Natural killer cell (primary cell): ENCODE data around the gene CDH23. TPM values are rescaled to one million over a fixed set of nuclear protein-coding genes. Genes with fewer than 3 reads are reported as not detected.
A peak's percentile ranks its signal among the peaks of the same experiment; 100 is the strongest.

Source experiments
- ATAC-seq, 3 donors: fragments of 150-1000 bp in 2 of 3; fragments of 200-7000 bp in 1 of 3; cut with Tn5 transposase; 1 replicate in 1 of 3; 2 replicates in 2 of 3; pipeline ENCODE4 v1.10.0; 2021; ENCODE audit warnings: mild to moderate bottlenecking in 2 of 3, moderate library complexity in 2 of 3
- DNase-seq, 2 donors: peaks; one replicate each; pipeline versions ENCODE4 v3.0.0 to v3.0.0-alpha.2; 2013 to 2021; ENCODE audit warnings: mixed read lengths in 1 of 2
- H3K27ac ChIP-seq: one replicate; pipeline ENCODE4 v1.5.1; 2013; ENCODE audit warnings: mild to moderate bottlenecking, low read length
- H3K27me3 ChIP-seq: one replicate; pipeline ENCODE4 v1.6.1; 2013; ENCODE audit warnings: low read length; ENCODE audit not compliant: control insufficient read depth, insufficient read depth
- H3K36me3 ChIP-seq: one replicate; pipeline ENCODE4 v1.6.1; 2013; ENCODE audit warnings: low read length; ENCODE audit not compliant: control insufficient read depth, insufficient read depth
- H3K4me1 ChIP-seq: one replicate; pipeline ENCODE4 v1.6.1; 2013; ENCODE audit warnings: low read length; ENCODE audit not compliant: control insufficient read depth, insufficient read depth
- H3K4me3 ChIP-seq: one replicate; pipeline ENCODE4 v1.5.1; 2013; ENCODE audit warnings: low read length
- H3K9me3 ChIP-seq: one replicate; pipeline ENCODE4 v1.6.1; 2013; ENCODE audit warnings: low read length; ENCODE audit not compliant: control insufficient read depth, insufficient read depth
- H3K27ac Mint-ChIP-seq, 2 donors: one replicate each; pipeline ENCODE4 v1.8.0; 2022; ENCODE audit warnings: mild to moderate bottlenecking in 2 of 2, mixed read lengths in 2 of 2, moderate library complexity in 1 of 2
- H3K27me3 Mint-ChIP-seq, 2 donors: one replicate each; pipeline ENCODE4 v1.8.0; 2022; ENCODE audit warnings: low read depth in 2 of 2, mixed read lengths in 2 of 2
- H3K36me3 Mint-ChIP-seq: one replicate; pipeline ENCODE4 v1.8.0; 2022; ENCODE audit warnings: mixed read lengths
- H3K4me1 Mint-ChIP-seq, 2 donors: one replicate each; pipeline ENCODE4 v1.8.0; 2022; ENCODE audit warnings: mixed read lengths in 2 of 2
- H3K4me3 Mint-ChIP-seq: one replicate; pipeline ENCODE4 v1.8.0; 2022; ENCODE audit warnings: mild to moderate bottlenecking, moderate library complexity, mixed read lengths
- H3K9me3 Mint-ChIP-seq, 2 donors: one replicate each; pipeline ENCODE4 v1.8.0; 2022; ENCODE audit warnings: mixed read lengths in 2 of 2
- CTCF ChIP-seq: fragments of 200-600 bp; IDR thresholded peaks from one replicate; pipeline ENCODE4 v1.8.0; 2022; ENCODE audit warnings: antibody characterized with exemption
- WGBS: methylation state at CpG from one replicate; pipeline ENCODE4 v1.1.7; 2013; ENCODE audit warnings: missing lambda C conversion rate; ENCODE audit not compliant: insufficient coverage; 5-methylcytosine and 5-hydroxymethylcytosine counted together
- intact Hi-C: fragments of 100-400 bp; cut with micrococcal nuclease; formaldehyde crosslinking; loops from one replicate; pipeline ENCODE4 v1.14.2; 2022
- total RNA-seq, 4 donors: library from RNA; stranded (reverse); fragments of 120-200 nt in 1 of 4; gene quantifications; one replicate each; pipeline versions ENCODE4 v1.2.3 to v1.2.4, GENCODE V29; 2013 to 2022

Gene CDH23
- total RNA-seq, 3 donors from 2014 or later (not counting 1 experiment from before 2014, with no cell fraction given), result 1.2 to 6.0 (median 4.3) TPM

- Mint-ChIP-seq H3K27me3 (peaks cover 0 to 5% of the 10 kb centered on the region in 2 donors), H3K36me3 (peaks cover 13% of the 10 kb centered on the region), H3K27ac (no peak overlapping the region), H3K4me1 (no peaks in the 10 kb centered on the region), H3K4me3 (no peak overlapping the region), H3K9me3 (no peaks in the 10 kb centered on the region)
- H3K9me3 ChIP-seq, result no peaks in the 10 kb centered on the region
- DNase-seq (peak; percentile 75 to 88), ATAC-seq (peak; percentile 86 to 96 (median 96))
- H3K27me3 ChIP-seq, result no peaks in the 10 kb centered on the region
- H3K4me1 ChIP-seq, result peaks cover 10% of the 10 kb centered on the region
- intact Hi-C loops, result loop anchor here (1.0 to 5.0 kb wide), 3 partner anchors 147 to 498 kb away; no protein-coding TSS in a partner anchor
- TF ChIP-seq CTCF, result peak; percentile 78
- no peak overlapping the region for H3K4me3 ChIP-seq
- WGBS, result 58% methylated on average over 22 of the region's 22 CpGs
- no peak overlapping the region for H3K27ac ChIP-seq
- peaks cover 22% of the 10 kb centered on the region for H3K36me3 ChIP-seq
Observed at GRCh38 chr10:71812016-71812912, 415.5 kb downstream of the CDH23 start.

GRCh38 chr10:71812913-71813590 is 416.3 kb downstream of the CDH23 start:
- no peak for ATAC-seq
- no peak overlapping the region for H3K27ac Mint-ChIP-seq

GRCh38 chr10:71814922-71815411 is 418.2 kb downstream of the CDH23 start:
- Histone ChIP-seq H3K4me3 (no peak overlapping the region), H3K27ac (no peak overlapping the region), H3K9me3 (no peaks in the 10 kb centered on the region), H3K4me1 (peaks cover 22% of the 10 kb centered on the region), H3K36me3 (peaks cover 49% of the 10 kb centered on the region), H3K27me3 (no peaks in the 10 kb centered on the region)
- no peaks in the 10 kb centered on the region for H3K9me3 Mint-ChIP-seq
- no peaks in the 10 kb centered on the region for H3K4me1 Mint-ChIP-seq
- no peaks in the 10 kb centered on the region for H3K27me3 Mint-ChIP-seq
- TF ChIP-seq CTCF, result no peak
- 95% methylated on average over 26 of the region's 26 CpGs for WGBS
- DNase-seq, result no peak
- H3K27ac Mint-ChIP-seq, result no peak overlapping the region
- no peak for ATAC-seq
- no peak overlapping the region for H3K4me3 Mint-ChIP-seq
- intact Hi-C loops, result loop anchor here (5.0 kb wide), 1 partner anchor 433 kb away; no protein-coding TSS in a partner anchor
- peaks cover 13% of the 10 kb centered on the region for H3K36me3 Mint-ChIP-seq

More at GRCh38 chr10:71812913-71813590, 416.3 kb downstream of the CDH23 start:
- no peaks in the 10 kb centered on the region for H3K27me3 ChIP-seq
- H3K9me3 Mint-ChIP-seq, result no peaks in the 10 kb centered on the region
- TF ChIP-seq CTCF, result no peak
- H3K9me3 ChIP-seq, result no peaks in the 10 kb centered on the region
- no peak overlapping the region for H3K4me3 Mint-ChIP-seq
- no peaks in the 10 kb centered on the region for H3K4me1 Mint-ChIP-seq
- WGBS, result 90% methylated on average over 11 of the region's 11 CpGs
- DNase-seq, result no peak
- peaks cover 0 to 3% of the 10 kb centered on the region in 2 donors for H3K27me3 Mint-ChIP-seq
- H3K4me3 ChIP-seq, result no peak overlapping the region
- peaks cover 14% of the 10 kb centered on the region for H3K4me1 ChIP-seq
- peaks cover 30% of the 10 kb centered on the region for H3K36me3 ChIP-seq
- H3K36me3 Mint-ChIP-seq, result peaks cover 13% of the 10 kb centered on the region
- intact Hi-C loops, result loop anchor here (1.0 to 5.0 kb wide), 3 partner anchors 148 to 499 kb away; no protein-coding TSS in a partner anchor
- no peak overlapping the region for H3K27ac ChIP-seq
